Keratinocyte (primary cell): ENCODE measurements around the gene STARD10. TPM values are rescaled to one million over a fixed set of nuclear protein-coding genes. Genes with fewer than 3 reads are reported as not detected.

ENCODE experiments used
- DNase-seq: peaks from one replicate; pipeline ENCODE4 v3.0.0-alpha.2; 2011; ENCODE audit warnings: low read depth, missing footprints, low spot score
- FAIRE-seq: peaks from 2 replicates; lab custom pipeline; 2011; peaks lifted over from hg19 to GRCh38; lab: Jason Lieb, UNC
- H2AFZ ChIP-seq: 2 replicates; pipeline ENCODE4 v1.6.0; 2012; ENCODE audit warnings: low read length, control low read depth, inconsistent platforms; ENCODE audit not compliant: control insufficient read depth
- H3K27ac ChIP-seq: 2 replicates; pipeline ENCODE4 v1.5.1; 2011; ENCODE audit warnings: low read length; ENCODE audit not compliant: control insufficient read depth, insufficient read depth
- H3K27me3 ChIP-seq: 3 replicates; pipeline ENCODE4 v1.6.0; 2011; ENCODE audit warnings: low read length; ENCODE audit not compliant: control insufficient read depth, insufficient read depth; ENCODE audit errors: extremely low read depth
- H3K36me3 ChIP-seq, 2 experiments: 2 replicates in 1 of 2; 3 replicates in 1 of 2; pipeline ENCODE4 v1.5.1; 2011; ENCODE audit warnings: low read length in 2 of 2, mild to moderate bottlenecking in 1 of 2; ENCODE audit not compliant: control insufficient read depth in 2 of 2, insufficient read depth in 2 of 2; ENCODE audit errors: extremely low read depth in 1 of 2
- H3K4me1 ChIP-seq: 3 replicates; pipeline ENCODE4 v1.5.1; 2011; ENCODE audit warnings: low read length; ENCODE audit not compliant: control insufficient read depth, insufficient read depth; ENCODE audit errors: extremely low read depth
- H3K4me2 ChIP-seq: 3 replicates; pipeline ENCODE4 v1.6.0; 2011; ENCODE audit warnings: low read depth, low read length; ENCODE audit not compliant: control insufficient read depth, insufficient read depth; ENCODE audit errors: extremely low read depth
- H3K4me3 ChIP-seq, 3 experiments: fragments of 200-600 bp in 1 of 3; sonication (generic) in 1 of 3; 2 replicates in 2 of 3; 3 replicates in 1 of 3; pipeline ENCODE4 v1.5.1; 2011 to 2016; ENCODE audit warnings: low read length in 3 of 3, mild to moderate bottlenecking in 3 of 3, control low read depth in 2 of 3, inconsistent platforms in 1 of 3, low read depth in 1 of 3, mixed read lengths in 1 of 3, mixed run types in 1 of 3, moderate library complexity in 1 of 3; ENCODE audit not compliant: control insufficient read depth in 2 of 3, insufficient read depth in 2 of 3; ENCODE audit errors: extremely low read depth in 1 of 3
- H3K79me2 ChIP-seq: 2 replicates; pipeline ENCODE4 v1.6.0; 2012; ENCODE audit warnings: low read length; ENCODE audit not compliant: control insufficient read depth, insufficient read depth
- H3K9ac ChIP-seq: 3 replicates; pipeline ENCODE4 v1.6.0; 2011; ENCODE audit warnings: low read length; ENCODE audit not compliant: control insufficient read depth, insufficient read depth; ENCODE audit errors: extremely low read depth
- H3K9me1 ChIP-seq: 3 replicates; pipeline ENCODE4 v1.6.0; 2011; ENCODE audit warnings: low read length; ENCODE audit not compliant: control insufficient read depth, insufficient read depth; ENCODE audit errors: extremely low read depth
- H3K9me3 ChIP-seq: 2 replicates; pipeline ENCODE4 v1.5.1; 2012; ENCODE audit warnings: low read depth, low read length; ENCODE audit not compliant: control insufficient read depth
- H4K20me1 ChIP-seq: 3 replicates; pipeline ENCODE4 v1.6.0; 2011; ENCODE audit warnings: low read length; ENCODE audit not compliant: control insufficient read depth, insufficient read depth; ENCODE audit errors: extremely low read depth
- CTCF ChIP-seq, 3 experiments: IDR thresholded peaks in 1 of 3; conservative IDR thresholded peaks in 1 of 3; optimal IDR thresholded peaks in 1 of 3; 2 replicates in 2 of 3; 3 replicates in 1 of 3; pipeline versions ENCODE3 to v1.5.1; 2011; ENCODE audit warnings: low read length in 3 of 3, mild to moderate bottlenecking in 3 of 3, moderate library complexity in 2 of 3, control low read depth in 1 of 3, inconsistent platforms in 1 of 3; ENCODE audit not compliant: insufficient read depth in 2 of 3; ENCODE audit errors: extremely low read depth in 1 of 3
- EZH2 ChIP-seq: IDR thresholded peaks from one replicate; pipeline ENCODE4 v1.6.1; 2012; ENCODE audit warnings: inconsistent platforms, mild to moderate bottlenecking, low read length, moderate library complexity
- dilution Hi-C: fragments of 300-500 bp; cut with MboI; formaldehyde crosslinking; loops from one replicate; pipeline ENCODE4 v1.7.0; 2020; ENCODE audit warnings: low sequenced_read_pairs; ENCODE audit not compliant: extremely low pct_ligation_motif_present
- polyA plus RNA-seq, 5 experiments: library from polyadenylated mRNA; depleted of rRNA in 3 of 5; stranded (reverse) in 3 of 5; stranded (forward) in 1 of 5; unstranded in 1 of 5; fragments of >200 nt; gene quantifications; 1 replicate in 1 of 5; 2 replicates in 3 of 5; 3 replicates in 1 of 5; pipeline versions ENCODE4 v1.2.1 to v1.2.3, GENCODE V29; 2011 to 2012; ENCODE audit warnings: missing spikeins in 2 of 5, low read depth in 1 of 5, low replicate concordance in 1 of 5

Gene STARD10
- polyA plus RNA-seq, 1 donor (not counting 4 experiments of a cell fraction or from before 2014, with no cell fraction given): 67.0 TPM

DNA sequence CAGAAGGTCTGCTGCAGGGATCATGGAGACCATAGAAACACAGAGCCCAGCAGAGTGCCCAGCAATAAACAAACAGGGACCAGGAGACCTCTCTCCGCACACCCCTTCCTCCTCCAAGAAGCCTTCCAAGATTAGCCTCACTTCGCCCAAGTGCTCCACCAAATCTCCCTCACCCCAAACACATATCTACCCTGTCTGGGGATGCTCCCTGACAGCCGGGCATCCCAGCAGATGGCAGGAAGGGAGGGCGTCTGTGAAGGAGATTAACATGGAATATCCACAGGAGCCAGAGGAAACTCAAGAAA is 68.2 kb downstream of the STARD10 start:
- Histone ChIP-seq H2AFZ (no peak overlapping the region), H3K27me3 (no peaks in the 10 kb centered on the region), H3K4me2 (no peak overlapping the region), H3K9me3 (no peaks in the 10 kb centered on the region), H3K4me1 (peaks cover 42% of the 10 kb centered on the region), H3K79me2 (peaks cover 32% of the 10 kb centered on the region), H3K9me1 (no peaks in the 10 kb centered on the region), H4K20me1 (no peaks in the 10 kb centered on the region), H3K4me3 (no peak overlapping the region), H3K36me3 (peaks cover 3% of the 10 kb centered on the region in 2 experiments), H3K27ac (no peak overlapping the region), H3K9ac (no peak overlapping the region)
- TF ChIP-seq EZH2 (no peak), CTCF (optimal IDR thresholded peaks at IDR 0.05 in 1 of 3, IDR thresholded peaks at IDR 0.05 in 1 of 3, conservative IDR thresholded peaks at IDR 0.05 in 1 of 3; ENCODE audit: extremely low read depth in 1 of 3, insufficient read depth in 2 of 3, low read length in 3 of 3) (no peak)
- no peak for FAIRE-seq
- no peak for DNase-seq
- dilution Hi-C loops: no loop called here

DNA sequence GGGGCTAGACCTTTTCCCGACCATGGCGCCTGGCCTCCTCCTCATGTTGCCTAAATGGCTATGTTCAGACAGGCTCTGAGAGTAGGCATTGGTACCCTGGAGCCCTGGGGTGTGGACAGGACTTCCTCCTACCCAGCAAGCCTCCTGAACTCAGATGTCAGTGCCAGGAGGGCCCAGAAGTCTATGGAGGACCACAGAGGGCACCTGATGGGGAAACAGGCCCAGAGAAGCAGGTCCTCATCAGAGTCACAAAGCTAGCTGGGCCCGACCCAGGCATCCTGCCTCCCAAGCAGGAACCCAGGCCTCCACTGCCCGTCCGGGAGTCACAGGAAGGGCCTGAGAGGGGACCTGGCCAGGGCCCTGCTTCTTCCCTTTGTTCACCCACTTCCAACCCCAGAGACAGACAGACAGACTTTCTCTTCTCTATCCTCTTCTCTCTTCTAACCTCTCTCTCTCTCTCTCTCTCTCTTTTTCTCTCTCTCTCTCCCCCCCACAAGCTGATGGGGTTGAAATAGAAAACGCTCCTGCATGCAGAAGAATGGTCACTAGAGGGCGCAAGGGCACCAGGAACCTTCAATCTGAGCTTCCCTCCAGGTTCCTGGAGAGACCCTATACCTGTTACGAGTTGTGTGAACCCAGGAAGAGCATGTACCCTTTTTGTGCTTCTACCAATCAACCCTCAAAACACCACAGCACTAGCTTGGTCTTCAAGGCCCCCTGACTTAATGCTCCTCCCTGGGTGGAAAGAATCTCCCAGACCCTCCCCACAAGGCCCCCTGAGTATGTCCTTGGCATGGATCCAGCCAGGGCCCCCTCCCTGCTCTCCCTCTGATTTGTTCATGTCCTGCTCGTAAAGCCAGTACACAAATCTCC is 68.8 kb downstream of the STARD10 start:
- FAIRE-seq (peak; percentile 77), DNase-seq (peak; percentile 35)
- dilution Hi-C loops: no loop called here
- H3K9ac ChIP-seq: no peak overlapping the region
- H3K27ac ChIP-seq: no peak overlapping the region
- peaks cover 38% of the 10 kb centered on the region for H3K79me2 ChIP-seq
- H4K20me1 ChIP-seq: no peaks in the 10 kb centered on the region
- no peaks in the 10 kb centered on the region for H3K9me1 ChIP-seq
- H3K36me3 ChIP-seq: peaks cover 3 to 6% of the 10 kb centered on the region in 2 experiments
- H3K4me1 ChIP-seq: peaks cover 48% of the 10 kb centered on the region
- no peak for TF ChIP-seq EZH2
- peak in 2 of 3 experiments; percentile 82 to 87 for TF ChIP-seq CTCF (optimal IDR thresholded peaks at IDR 0.05 in 1 of 3, IDR thresholded peaks at IDR 0.05 in 1 of 3, conservative IDR thresholded peaks at IDR 0.05 in 1 of 3; ENCODE audit: extremely low read depth in 1 of 3, insufficient read depth in 2 of 3, low read length in 3 of 3)
- H3K27me3 ChIP-seq: no peaks in the 10 kb centered on the region
- no peak overlapping the region for H3K4me2 ChIP-seq
- no peak overlapping the region for H2AFZ ChIP-seq
- H3K4me3 ChIP-seq: no peak overlapping the region
- no peaks in the 10 kb centered on the region for H3K9me3 ChIP-seq
